ENCODE data around the gene IFT43.

IFT43 gene

GRCh38 chr14:76055330-76055729 lies 69.8 kb downstream of the IFT43 start:
- no peak overlapping the region for H3K9ac ChIP-seq (ENCODE audit: low read depth, low read length)
- H3K36me3 ChIP-seq (ENCODE audit: insufficient read depth, low read length): 0 out of 2 replicates have a peak, but pooled peaks cover 2% of the 10 kb centered on the region
- H3K4me1 ChIP-seq (ENCODE audit: insufficient read depth, low read length): peaks cover 18% of the 10 kb centered on the region
- no peaks in the 10 kb centered on the region for H3K9me3 ChIP-seq (ENCODE audit: control insufficient read depth, insufficient read depth, low read length)

GRCh38 chr14:76056128-76056527 lies 70.6 kb downstream of the IFT43 start:
- no peaks in the 10 kb centered on the region for H3K9me3 ChIP-seq (ENCODE audit: control insufficient read depth, insufficient read depth, low read length)
- H3K4me1 ChIP-seq (ENCODE audit: insufficient read depth, low read length): peaks cover 15% of the 10 kb centered on the region
- H3K36me3 ChIP-seq (ENCODE audit: insufficient read depth, low read length): 0 out of 2 replicates have a peak, but pooled peaks cover 2% of the 10 kb centered on the region
- no peak overlapping the region for H3K9ac ChIP-seq (ENCODE audit: low read depth, low read length)

GRCh38 chr14:76057914-76058313 lies 72.4 kb downstream of the IFT43 start:
- H3K36me3 ChIP-seq (ENCODE audit: insufficient read depth, low read length): 0 out of 2 replicates have a peak, but pooled peaks cover 2% of the 10 kb centered on the region
- H3K9ac ChIP-seq (ENCODE audit: low read depth, low read length): no peak overlapping the region
- H3K4me1 ChIP-seq (ENCODE audit: insufficient read depth, low read length): no peaks in the 10 kb centered on the region
- H3K9me3 ChIP-seq (ENCODE audit: control insufficient read depth, insufficient read depth, low read length): no peaks in the 10 kb centered on the region

- Histone ChIP-seq H3K9ac (ENCODE audit: low read depth, low read length) (no peak overlapping the region), H3K4me1 (ENCODE audit: insufficient read depth, low read length) (no peaks in the 10 kb centered on the region), H3K36me3 (ENCODE audit: insufficient read depth, low read length) (0 out of 2 replicates have a peak, but pooled peaks cover 2% of the 10 kb centered on the region), H3K9me3 (ENCODE audit: control insufficient read depth, insufficient read depth, low read length) (peaks cover 3% of the 10 kb centered on the region; the same call in 1 of the 2 replicates)
Observed at GRCh38 chr14:76063327-76063726, 77.8 kb downstream of the IFT43 start.

- Histone ChIP-seq H3K4me1 (ENCODE audit: insufficient read depth, low read length) (no peaks in the 10 kb centered on the region), H3K9ac (ENCODE audit: low read depth, low read length) (no peak overlapping the region), H3K9me3 (ENCODE audit: control insufficient read depth, insufficient read depth, low read length) (peaks cover 3% of the 10 kb centered on the region; the same call in 1 of the 2 replicates), H3K36me3 (ENCODE audit: insufficient read depth, low read length) (no peaks in the 10 kb centered on the region)
Observed at GRCh38 chr14:76065519-76065918, 80.0 kb downstream of the IFT43 start.

- Histone ChIP-seq H3K4me1 (ENCODE audit: insufficient read depth, low read length) (no peaks in the 10 kb centered on the region), H3K9me3 (ENCODE audit: control insufficient read depth, insufficient read depth, low read length) (peaks cover 3% of the 10 kb centered on the region; the same call in 1 of the 2 replicates), H3K36me3 (ENCODE audit: insufficient read depth, low read length) (no peaks in the 10 kb centered on the region), H3K9ac (ENCODE audit: low read depth, low read length) (no peak overlapping the region)
Observed at GRCh38 chr14:76067536-76067935, 82.0 kb downstream of the IFT43 start.

GRCh38 chr14:76073717-76074116 lies 88.2 kb downstream of the IFT43 start:
- no peaks in the 10 kb centered on the region for H3K36me3 ChIP-seq (ENCODE audit: insufficient read depth, low read length)
- H3K9me3 ChIP-seq (ENCODE audit: control insufficient read depth, insufficient read depth, low read length): no peaks in the 10 kb centered on the region
- H3K4me1 ChIP-seq (ENCODE audit: insufficient read depth, low read length): no peaks in the 10 kb centered on the region
- no peak overlapping the region for H3K9ac ChIP-seq (ENCODE audit: low read depth, low read length)

GRCh38 chr14:76077340-76077739 lies 91.8 kb downstream of the IFT43 start:
- Histone ChIP-seq H3K4me1 (ENCODE audit: insufficient read depth, low read length) (no peaks in the 10 kb centered on the region), H3K9ac (ENCODE audit: low read depth, low read length) (no peak overlapping the region), H3K36me3 (ENCODE audit: insufficient read depth, low read length) (no peaks in the 10 kb centered on the region), H3K9me3 (ENCODE audit: control insufficient read depth, insufficient read depth, low read length) (no peaks in the 10 kb centered on the region)

GRCh38 chr14:76078501-76078900 lies 92.9 kb downstream of the IFT43 start:
- Histone ChIP-seq H3K9ac (ENCODE audit: low read depth, low read length) (no peak overlapping the region), H3K4me1 (ENCODE audit: insufficient read depth, low read length) (peaks cover under 1% of the 10 kb centered on the region; the same call in 1 of the 2 replicates), H3K36me3 (ENCODE audit: insufficient read depth, low read length) (no peaks in the 10 kb centered on the region), H3K9me3 (ENCODE audit: control insufficient read depth, insufficient read depth, low read length) (no peaks in the 10 kb centered on the region)

GRCh38 chr14:76080025-76080424 lies 94.5 kb downstream of the IFT43 start:
- H3K9ac ChIP-seq (ENCODE audit: low read depth, low read length): no peak overlapping the region
- H3K36me3 ChIP-seq (ENCODE audit: insufficient read depth, low read length): no peaks in the 10 kb centered on the region
- H3K4me1 ChIP-seq (ENCODE audit: insufficient read depth, low read length): peaks cover 7% of the 10 kb centered on the region
- H3K9me3 ChIP-seq (ENCODE audit: control insufficient read depth, insufficient read depth, low read length): no peaks in the 10 kb centered on the region

- Histone ChIP-seq H3K36me3 (ENCODE audit: insufficient read depth, low read length) (no peaks in the 10 kb centered on the region), H3K4me1 (ENCODE audit: insufficient read depth, low read length) (peaks cover 7% of the 10 kb centered on the region), H3K9me3 (ENCODE audit: control insufficient read depth, insufficient read depth, low read length) (no peaks in the 10 kb centered on the region), H3K9ac (ENCODE audit: low read depth, low read length) (no peak overlapping the region)
Observed at GRCh38 chr14:76080471-76080870, 94.9 kb downstream of the IFT43 start.

- Histone ChIP-seq H3K36me3 (ENCODE audit: insufficient read depth, low read length) (no peaks in the 10 kb centered on the region), H3K9ac (ENCODE audit: low read depth, low read length) (no peak overlapping the region), H3K4me1 (ENCODE audit: insufficient read depth, low read length) (peaks cover 7% of the 10 kb centered on the region), H3K9me3 (ENCODE audit: control insufficient read depth, insufficient read depth, low read length) (no peaks in the 10 kb centered on the region)
Observed at GRCh38 chr14:76081642-76082041, 96.1 kb downstream of the IFT43 start.

- H3K9ac ChIP-seq (ENCODE audit: low read depth, low read length): no peak overlapping the region
- no peaks in the 10 kb centered on the region for H3K36me3 ChIP-seq (ENCODE audit: insufficient read depth, low read length)
- no peaks in the 10 kb centered on the region for H3K9me3 ChIP-seq (ENCODE audit: control insufficient read depth, insufficient read depth, low read length)
- H3K4me1 ChIP-seq (ENCODE audit: insufficient read depth, low read length): peaks cover 17% of the 10 kb centered on the region
Observed at GRCh38 chr14:76083796-76084765, 98.5 kb downstream of the IFT43 start.

GRCh38 chr14:76085358-76085757 lies 99.8 kb downstream of the IFT43 start:
- Histone ChIP-seq H3K9ac (ENCODE audit: low read depth, low read length) (no peak overlapping the region), H3K36me3 (ENCODE audit: insufficient read depth, low read length) (no peaks in the 10 kb centered on the region), H3K9me3 (ENCODE audit: control insufficient read depth, insufficient read depth, low read length) (no peaks in the 10 kb centered on the region), H3K4me1 (ENCODE audit: insufficient read depth, low read length) (peaks cover 27% of the 10 kb centered on the region)

- Histone ChIP-seq H3K9me3 (ENCODE audit: control insufficient read depth, insufficient read depth, low read length) (no peaks in the 10 kb centered on the region), H3K9ac (ENCODE audit: low read depth, low read length) (no peak overlapping the region), H3K4me1 (ENCODE audit: insufficient read depth, low read length) (peaks cover 27% of the 10 kb centered on the region), H3K36me3 (ENCODE audit: insufficient read depth, low read length) (no peaks in the 10 kb centered on the region)
Observed at GRCh38 chr14:76086636-76087035, 101.1 kb downstream of the IFT43 start.
